Esophagus (tissue), 2 donors: Measurements from ENCODE around the gene MYO10. TPM values are rescaled to one million over a fixed set of nuclear protein-coding genes. Genes with fewer than 3 reads are reported as not detected.
A peak's percentile ranks its signal among the peaks of the same experiment; 100 is the strongest.

Experiments
- H3K27ac ChIP-seq, 2 donors: one replicate each; pipeline ENCODE4 v1.5.1; 2013; ENCODE audit warnings: low read depth in 2 of 2, mild to moderate bottlenecking in 2 of 2, inconsistent platforms in 1 of 2, low read length in 1 of 2, moderate library complexity in 1 of 2
- H3K27me3 ChIP-seq, 2 donors: one replicate each; pipeline ENCODE4 v1.6.1; 2013; ENCODE audit warnings: low read length in 2 of 2, control low read depth in 1 of 2, mild to moderate bottlenecking in 1 of 2; ENCODE audit not compliant: insufficient read depth in 2 of 2, control insufficient read depth in 1 of 2
- H3K36me3 ChIP-seq, 2 donors: one replicate each; pipeline ENCODE4 v1.6.1; 2013; ENCODE audit warnings: low read length in 1 of 2; ENCODE audit not compliant: control insufficient read depth in 2 of 2, insufficient read depth in 2 of 2
- H3K4me1 ChIP-seq, 2 donors: one replicate each; pipeline ENCODE4 v1.6.1; 2013; ENCODE audit warnings: low read length in 1 of 2; ENCODE audit not compliant: control insufficient read depth in 2 of 2, insufficient read depth in 2 of 2
- H3K4me3 ChIP-seq, 2 donors: one replicate each; pipeline ENCODE4 v1.5.1; 2013; ENCODE audit warnings: low read length in 2 of 2, mild to moderate bottlenecking in 2 of 2, low read depth in 1 of 2, moderate library complexity in 1 of 2
- H3K9me3 ChIP-seq, 2 donors: one replicate each; pipeline ENCODE4 v1.6.1; 2013; ENCODE audit warnings: mild to moderate bottlenecking in 2 of 2, low read depth in 1 of 2, low read length in 1 of 2, moderate library complexity in 1 of 2; ENCODE audit not compliant: control insufficient read depth in 2 of 2, insufficient read depth in 1 of 2
- WGBS, 2 donors: extraction: QIAGEN DNeasy Blood & Tissue Kit; methylation state at CpG; one replicate each; pipeline ENCODE4 v1.1.7; 2013; 5-methylcytosine and 5-hydroxymethylcytosine counted together
- polyA plus RNA-seq, 2 donors: library from polyadenylated mRNA; stranded (reverse); fragments of 200-250 nt; gene quantifications; one replicate each; pipeline ENCODE4 v1.2.3, GENCODE V29; 2013
- donor health status: healthy with polysubstance abuse.
- donor health status: Bipolar disorder and iron deficiency.

Gene MYO10
- polyA plus RNA-seq, 2 donors: 5.8 to 5.9 TPM

GRCh38 chr5:16626696-16627264 is 309.3 kb downstream of the MYO10 start:
- H3K4me3 ChIP-seq: no peak overlapping the region
- no peak overlapping the region for H3K27ac ChIP-seq
- no peaks in the 10 kb centered on the region for H3K9me3 ChIP-seq
- no peaks in the 10 kb centered on the region for H3K27me3 ChIP-seq
- H3K36me3 ChIP-seq: no peaks in the 10 kb centered on the region
- no peaks in the 10 kb centered on the region for H3K4me1 ChIP-seq
- WGBS, 2 donors: 75 to 78% methylated on average over 5 of the region's 5 CpGs

- H3K9me3 ChIP-seq: no peaks in the 10 kb centered on the region
- no peak overlapping the region for H3K27ac ChIP-seq
- no peaks in the 10 kb centered on the region for H3K36me3 ChIP-seq
- no peak overlapping the region for H3K4me3 ChIP-seq
- H3K27me3 ChIP-seq: no peaks in the 10 kb centered on the region
- WGBS, 2 donors: 50 to 57% methylated on average over 3 of the region's 3 CpGs
- H3K4me1 ChIP-seq: no peaks in the 10 kb centered on the region
Observed at GRCh38 chr5:16625096-16625495, 311.0 kb downstream of the MYO10 start.

GRCh38 chr5:16619136-16619535 is 317.0 kb downstream of the MYO10 start:
- WGBS, 2 donors: 69 to 85% methylated on average over 2 of the region's 2 CpGs
- Histone ChIP-seq H3K4me1 (peaks cover 5 to 7% of the 10 kb centered on the region in 2 donors), H3K36me3 (no peaks in the 10 kb centered on the region), H3K27me3 (no peaks in the 10 kb centered on the region), H3K27ac (no peak overlapping the region), H3K9me3 (no peaks in the 10 kb centered on the region), H3K4me3 (no peak overlapping the region)

- Histone ChIP-seq H3K27ac (no peak overlapping the region), H3K4me1 (peaks cover 5 to 7% of the 10 kb centered on the region in 2 donors), H3K4me3 (no peak overlapping the region), H3K9me3 (no peaks in the 10 kb centered on the region), H3K36me3 (no peaks in the 10 kb centered on the region), H3K27me3 (no peaks in the 10 kb centered on the region)
- 82% methylated on average over 10 of the region's 10 CpGs for WGBS, 2 donors
Observed at GRCh38 chr5:16618138-16618897, 317.8 kb downstream of the MYO10 start.

GRCh38 chr5:16617274-16617968 is 318.7 kb downstream of the MYO10 start:
- 30 to 38% methylated on average over 27 of the region's 27 CpGs for WGBS, 2 donors
- no peaks in the 10 kb centered on the region for H3K27me3 ChIP-seq
- peaks cover 5 to 7% of the 10 kb centered on the region in 2 donors for H3K4me1 ChIP-seq
- no peaks in the 10 kb centered on the region for H3K36me3 ChIP-seq
- no peaks in the 10 kb centered on the region for H3K9me3 ChIP-seq
- H3K4me3 ChIP-seq: peak overlapping the region; percentile 64 to 69
- peak overlapping the region; percentile 36 to 47 for H3K27ac ChIP-seq

GRCh38 chr5:16616536-16617273 is 319.4 kb downstream of the MYO10 start, which contains the start of gene RETREG1:
RETREG1 (minus strand) TSS chr5:16616997; CDS start chr5:16616971, 26 bp downstream.
- no peaks in the 10 kb centered on the region for H3K36me3 ChIP-seq
- H3K4me1 ChIP-seq: peaks cover 5 to 7% of the 10 kb centered on the region in 2 donors
- H3K27ac ChIP-seq: peak within 1 kb of the TSS; percentile 36 to 47
- no peaks in the 10 kb centered on the region for H3K27me3 ChIP-seq
- H3K4me3 ChIP-seq: peak within 1 kb of the TSS; percentile 64 to 69
- no peaks in the 10 kb centered on the region for H3K9me3 ChIP-seq
- 0 to 1% methylated on average over 53 to 86 of the region's 86 CpGs for WGBS, 2 donors

- Histone ChIP-seq H3K4me3 (peak overlapping the region; percentile 64 to 69), H3K9me3 (no peaks in the 10 kb centered on the region), H3K27me3 (no peaks in the 10 kb centered on the region), H3K27ac (peak overlapping the region; percentile 6 to 11), H3K36me3 (no peaks in the 10 kb centered on the region), H3K4me1 (peaks cover 5 to 7% of the 10 kb centered on the region in 2 donors)
- 8 to 13% methylated on average over 31 of the region's 31 CpGs for WGBS, 2 donors
Observed at GRCh38 chr5:16615741-16616535, 320.1 kb downstream of the MYO10 start.

GRCh38 chr5:16612007-16612406 is 324.1 kb downstream of the MYO10 start:
- Histone ChIP-seq H3K9me3 (no peaks in the 10 kb centered on the region), H3K4me1 (peaks cover 5 to 7% of the 10 kb centered on the region in 2 donors), H3K36me3 (no peaks in the 10 kb centered on the region), H3K27me3 (no peaks in the 10 kb centered on the region), H3K27ac (no peak overlapping the region), H3K4me3 (no peak overlapping the region)
- WGBS, 2 donors: 80 to 95% methylated on average over 2 of the region's 2 CpGs
